SK-N-SH treated with all-trans-retinoic acid at 6 μM for 48 hours (cell line): ENCODE measurements around the gene PAAF1.

Experiments used
- BACH2 ChIP-seq: fragments of 250-450 bp; sonication (Bioruptor Pico); IDR thresholded peaks from 2 replicates; pipeline ENCODE4 v1.9.0; 2021; ENCODE audit warnings: mild to moderate bottlenecking, borderline replicate concordance
- CREB5 ChIP-seq: fragments of 250-450 bp; sonication (Bioruptor Pico); IDR thresholded peaks from 2 replicates; pipeline ENCODE4 v1.5.1; 2020; ENCODE audit warnings: low read depth, mild to moderate bottlenecking, moderate library complexity
- RARB ChIP-seq: fragments of 250-450 bp; sonication (Bioruptor Pico); IDR thresholded peaks from 2 replicates; pipeline ENCODE4 v1.8.0; 2021; ENCODE audit warnings: mild to moderate bottlenecking, moderate library complexity
- TCF4 ChIP-seq: fragments of 250-450 bp; sonication (Bioruptor Pico); IDR thresholded peaks from 2 replicates; pipeline ENCODE4 v1.8.0; 2021; ENCODE audit warnings: mild to moderate bottlenecking, moderate library complexity, borderline replicate concordance
- TOX ChIP-seq: fragments of 250-450 bp; sonication (Bioruptor Pico); IDR thresholded peaks from 2 replicates; pipeline ENCODE4 v1.8.0; 2021; ENCODE audit warnings: mild to moderate bottlenecking, moderate library complexity, borderline replicate concordance
- ZNF565 ChIP-seq: fragments of 450-650 bp; formaldehyde crosslinking; conservative IDR thresholded peaks from 2 replicates; pipeline ENCODE4 v1.5.0; 2020; ENCODE audit warnings: low read depth, mild to moderate bottlenecking, moderate library complexity
- ZNF8 ChIP-seq: fragments of 450-650 bp; formaldehyde crosslinking; IDR thresholded peaks from 2 replicates; pipeline ENCODE4 v1.5.0; 2020; ENCODE audit warnings: mild to moderate bottlenecking, moderate library complexity

GRCh38 chr11:73851046-73851764 lies 25.6 kb upstream of the PAAF1 start:
- TF ChIP-seq RARB (CRISPR knock-in tag) (no peak), CREB5 (CRISPR knock-in tag) (no peak), TCF4 (CRISPR knock-in tag) (no peak), TOX (no peak), BACH2 (CRISPR knock-in tag) (no peak), ZNF565 (CRISPR knock-in tag) (no peak), ZNF8 (no peak)
